Fibroblast of mammary gland (primary cell): ENCODE results near the gene DGKH.

Experiments used
- DNase-seq: peaks from one replicate; pipeline ENCODE4 v3.0.0-alpha.2; 2010; ENCODE audit warnings: low read depth
- H3K4me3 ChIP-seq: 2 replicates; pipeline ENCODE4 v1.5.1; 2011; ENCODE audit warnings: low read depth, mild to moderate bottlenecking, low read length, moderate library complexity; ENCODE audit not compliant: control insufficient read depth
- CTCF ChIP-seq: conservative IDR thresholded peaks from 2 replicates; pipeline ENCODE4 v1.5.1; 2011; ENCODE audit warnings: low read depth, low read length, inconsistent platforms; ENCODE audit not compliant: control insufficient read depth, insufficient read depth

The DGKH gene

GRCh38 chr13:42274386-42275097 is 226.1 kb downstream of the DGKH start:
- no peak for TF ChIP-seq CTCF
- H3K4me3 ChIP-seq, result no peak overlapping the region
- no peak for DNase-seq

GRCh38 chr13:42275098-42275471 is 226.6 kb downstream of the DGKH start:
- DNase-seq, result peak; percentile 14
- no peak for TF ChIP-seq CTCF
- no peak overlapping the region for H3K4me3 ChIP-seq

GRCh38 chr13:42275506-42275905 is 227.1 kb downstream of the DGKH start:
- no peak for TF ChIP-seq CTCF
- no peak for DNase-seq
- H3K4me3 ChIP-seq, result no peak overlapping the region

GRCh38 chr13:42276683-42277082 is 228.2 kb downstream of the DGKH start:
- no peak overlapping the region for H3K4me3 ChIP-seq
- DNase-seq, result no peak
- no peak for TF ChIP-seq CTCF

- H3K4me3 ChIP-seq, result no peak overlapping the region
- peak; percentile 45 for DNase-seq
- TF ChIP-seq CTCF, result no peak
These were observed 229.3 kb downstream of the DGKH start for GRCh38 chr13:42277618-42278276.

- no peak overlapping the region for H3K4me3 ChIP-seq
- peak; percentile 18 for DNase-seq
- no peak for TF ChIP-seq CTCF
These were observed 230.6 kb downstream of the DGKH start for GRCh38 chr13:42279080-42279479.

- DNase-seq, result no peak
- no peak for TF ChIP-seq CTCF
- no peak overlapping the region for H3K4me3 ChIP-seq
These were observed 231.5 kb downstream of the DGKH start for GRCh38 chr13:42279986-42280385.
